Measurements from ENCODE around the gene MBNL1. TPM values are rescaled to one million over a fixed set of nuclear protein-coding genes. Genes with fewer than 3 reads are reported as not detected.

MBNL1 gene
- total and polyA plus RNA-seq, 2 donors (not counting 3 experiments of a cell fraction or from before 2014, with no cell fraction given): 179 to 362 TPM

DNA sequence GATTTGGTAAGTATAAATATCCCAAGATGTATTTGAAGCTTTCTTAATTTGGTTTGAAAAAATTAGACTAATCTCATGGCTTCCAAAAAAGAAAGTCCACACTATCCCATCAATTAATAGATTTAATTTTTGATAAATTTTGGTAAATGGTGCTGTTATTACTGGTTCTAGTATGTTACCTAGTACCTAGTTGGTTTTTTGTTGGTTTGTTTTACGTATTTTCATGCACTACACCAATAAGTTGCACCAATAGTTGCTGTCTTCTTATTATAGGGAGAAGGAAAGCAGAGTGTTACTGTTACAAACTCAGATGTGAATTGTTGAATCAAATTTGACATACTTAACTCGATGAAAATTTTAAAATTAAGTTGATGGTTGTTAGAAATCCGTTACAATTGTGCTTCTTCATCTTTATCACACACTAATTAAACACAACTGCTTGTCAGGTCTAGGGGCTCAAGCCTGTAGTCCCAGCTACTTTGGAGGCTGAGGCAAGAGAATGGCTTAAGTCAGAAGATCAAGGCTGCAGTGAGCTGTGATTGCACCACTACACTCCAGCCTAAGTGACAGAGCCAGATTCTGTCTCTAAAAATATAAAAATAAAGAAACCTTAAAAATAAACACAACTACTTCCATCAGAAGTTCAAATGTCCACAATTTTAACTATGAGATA lies 23.1 kb upstream of the MBNL1 start:
- no peak overlapping the region for H3K4me2 ChIP-seq (ENCODE audit: insufficient read depth, low read length)
- H3K9me3 ChIP-seq (replicated peaks; ENCODE audit: control insufficient read depth, insufficient read depth, low read length): no peaks in the 10 kb centered on the region
- H3K9ac ChIP-seq (replicated peaks; ENCODE audit: extremely low read depth, insufficient read depth, low read length): no peak overlapping the region
- H3K9me1 ChIP-seq (replicated peaks; ENCODE audit: control insufficient read depth, extremely low read depth, insufficient read depth, low read length): no peaks in the 10 kb centered on the region
- DNase-seq (ENCODE audit: low read depth, low spot score) (no peak), FAIRE-seq (no peak)
- no peak overlapping the region for H2AFZ ChIP-seq (ENCODE audit: low read depth, low read length)
- ChIA-PET CTCF (interaction anchor here (1.2 to 1.4 kb wide), 3 partner anchors 9 to 14 kb away, joined by 3 to 5 read pairs (median 3); no protein-coding TSS in a partner anchor), POLR2A (no interaction called here)
- H3K27me3 ChIP-seq (ENCODE audit: control insufficient read depth in 2 of 2, insufficient read depth in 2 of 2, low read length in 2 of 2): no peaks in the 10 kb centered on the region
- H3K36me3 ChIP-seq (ENCODE audit: control insufficient read depth in 2 of 2, extremely low read depth in 1 of 2, insufficient read depth in 2 of 2, low read length in 2 of 2): no peaks in the 10 kb centered on the region
- dilution Hi-C loops (cut with MboI; ENCODE audit: extremely low pct_ligation_motif_present, low sequenced_read_pairs) (no loop called here), intact Hi-C loops (cut with micrococcal nuclease) (no loop called here)
- no peak overlapping the region for H3K4me3 ChIP-seq (replicated peaks in 1 of 3; ENCODE audit: insufficient read depth in 1 of 3, low read depth in 1 of 3, low read length in 3 of 3)
- H3K27ac ChIP-seq (ENCODE audit: insufficient read depth, low read depth, low read length): no peak overlapping the region
- H3K4me1 ChIP-seq (ENCODE audit: control insufficient read depth, extremely low read depth, insufficient read depth, low read length): peaks cover 15% of the 10 kb centered on the region
- H4K20me1 ChIP-seq (replicated peaks; ENCODE audit: control insufficient read depth, extremely low read depth, insufficient read depth, low read length): no peaks in the 10 kb centered on the region
- BruUV-seq (replicated peaks): no TSS peak
- TF ChIP-seq FOS (IDR thresholded peaks at IDR 0.05; ENCODE audit: borderline replicate concordance, insufficient read depth, low read length) (no peak), GATA2 (IDR thresholded peaks at IDR 0.05; ENCODE audit: insufficient read depth, insufficient read length, low read depth, low read length) (no peak), POLR2AphosphoS5 (IDR thresholded peaks at IDR 0.05; ENCODE audit: insufficient read depth, low read depth, low read length) (no peak), POLR2A (IDR thresholded peaks at IDR 0.05; ENCODE audit: low read depth, low read length) (no peak), EZH2 (IDR thresholded peaks at IDR 0.05; ENCODE audit: borderline replicate concordance, low read depth, low read length, severe bottlenecking) (no peak), JUN (IDR thresholded peaks at IDR 0.05; ENCODE audit: borderline replicate concordance, insufficient read depth, insufficient read length, low read depth) (no peak)
- TF ChIP-seq, protein P1, sequence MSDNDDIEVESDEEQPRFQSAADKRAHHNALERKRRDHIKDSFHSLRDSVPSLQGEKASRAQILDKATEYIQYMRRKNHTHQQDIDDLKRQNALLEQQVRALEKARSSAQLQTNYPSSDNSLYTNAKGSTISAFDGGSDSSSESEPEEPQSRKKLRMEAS (IDR thresholded peaks at IDR 0.05; ENCODE audit: insufficient read depth, insufficient read length): no peak
- TF ChIP-seq, protein P2, sequence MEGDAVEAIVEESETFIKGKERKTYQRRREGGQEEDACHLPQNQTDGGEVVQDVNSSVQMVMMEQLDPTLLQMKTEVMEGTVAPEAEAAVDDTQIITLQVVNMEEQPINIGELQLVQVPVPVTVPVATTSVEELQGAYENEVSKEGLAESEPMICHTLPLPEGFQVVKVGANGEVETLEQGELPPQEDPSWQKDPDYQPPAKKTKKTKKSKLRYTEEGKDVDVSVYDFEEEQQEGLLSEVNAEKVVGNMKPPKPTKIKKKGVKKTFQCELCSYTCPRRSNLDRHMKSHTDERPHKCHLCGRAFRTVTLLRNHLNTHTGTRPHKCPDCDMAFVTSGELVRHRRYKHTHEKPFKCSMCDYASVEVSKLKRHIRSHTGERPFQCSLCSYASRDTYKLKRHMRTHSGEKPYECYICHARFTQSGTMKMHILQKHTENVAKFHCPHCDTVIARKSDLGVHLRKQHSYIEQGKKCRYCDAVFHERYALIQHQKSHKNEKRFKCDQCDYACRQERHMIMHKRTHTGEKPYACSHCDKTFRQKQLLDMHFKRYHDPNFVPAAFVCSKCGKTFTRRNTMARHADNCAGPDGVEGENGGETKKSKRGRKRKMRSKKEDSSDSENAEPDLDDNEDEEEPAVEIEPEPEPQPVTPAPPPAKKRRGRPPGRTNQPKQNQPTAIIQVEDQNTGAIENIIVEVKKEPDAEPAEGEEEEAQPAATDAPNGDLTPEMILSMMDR (IDR thresholded peaks at IDR 0.05; ENCODE audit: extremely low read depth in 1 of 2, insufficient read depth in 1 of 2, low read depth in 1 of 2, low read length in 2 of 2): no peak
- no peaks in the 10 kb centered on the region for H3K79me2 ChIP-seq (ENCODE audit: control insufficient read depth, insufficient read depth, low read length)
